SIG-M5 treated with dmso at 0.1 percent for 504 hours (cell line): ENCODE measurements around the gene PDE6A.

ENCODE experiments used
- DNase-seq: peaks from one replicate; lab custom pipeline; 2025; ENCODE audit not compliant: unreplicated experiment; lab: John Stamatoyannopoulos, UW

PDE6A gene

DNA sequence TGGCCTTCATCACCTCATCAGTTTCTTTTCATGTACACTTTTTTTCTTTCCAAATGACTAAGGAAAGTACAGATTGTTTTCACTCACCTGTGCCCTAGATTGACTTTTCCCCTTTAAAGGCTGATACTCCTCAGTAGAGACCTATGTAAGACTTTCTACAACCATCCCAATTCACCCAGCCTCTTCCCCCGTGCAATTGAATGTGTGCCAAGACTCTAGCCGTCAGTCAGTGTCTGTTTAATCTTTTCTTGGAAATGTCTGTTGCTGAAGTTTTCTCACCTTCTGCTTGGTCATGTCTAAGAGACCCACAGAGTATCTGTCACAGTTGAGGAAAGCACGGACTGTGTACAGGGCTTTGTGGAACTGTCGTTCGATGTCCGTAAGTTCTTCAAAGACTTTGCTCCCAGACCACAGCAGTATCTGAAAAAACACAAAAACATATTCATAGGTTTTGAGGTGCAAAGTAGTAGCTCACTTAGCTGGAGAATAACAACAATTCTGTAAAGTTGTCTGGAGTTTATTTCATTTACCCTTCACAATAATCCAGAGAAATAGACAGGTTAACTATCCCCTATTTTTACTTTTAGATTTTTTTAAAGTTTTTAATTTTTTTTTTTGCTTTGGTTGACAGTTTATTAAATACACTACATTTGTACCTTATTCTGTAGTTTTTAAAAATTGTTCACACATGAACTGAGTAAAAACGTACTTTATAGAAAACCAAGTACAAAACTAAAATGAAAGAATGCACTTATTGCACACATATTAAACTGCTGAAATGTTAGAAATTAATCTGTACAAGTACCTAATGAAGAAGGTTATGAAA, 13.6 kb downstream of the PDE6A start:
- no peak for DNase-seq

DNA sequence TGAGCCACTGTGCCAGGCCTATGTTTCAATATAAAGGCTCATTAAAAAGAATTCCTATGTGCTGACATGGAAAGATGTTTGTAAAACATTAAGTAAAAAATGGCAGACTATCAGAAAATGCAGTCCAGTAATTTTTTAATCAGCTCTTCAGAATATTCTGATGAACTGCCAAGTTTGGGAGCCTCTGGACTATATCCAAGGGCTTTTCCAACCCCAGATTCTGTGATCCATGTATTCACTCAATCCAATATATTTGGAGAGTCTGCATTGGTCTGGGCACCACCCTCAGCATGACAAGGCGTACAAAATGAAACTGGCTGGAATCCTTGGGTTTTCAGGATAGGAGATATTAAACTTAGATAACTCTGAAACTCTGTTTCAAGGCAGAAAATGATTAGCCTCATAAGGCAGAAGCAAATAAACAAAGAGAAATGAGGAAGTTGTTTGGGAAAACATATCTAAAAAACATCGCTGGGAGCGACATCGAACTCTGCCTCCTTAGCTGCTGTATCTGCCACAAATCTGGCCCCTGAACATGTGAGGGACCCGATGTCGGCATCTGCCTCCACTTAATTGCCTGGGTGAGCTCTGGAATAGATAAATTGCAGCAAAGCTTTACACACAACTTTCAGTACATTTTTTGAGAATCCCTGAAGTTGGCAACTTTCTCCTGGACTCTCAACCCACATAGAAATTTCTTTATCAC, 14.4 kb downstream of the PDE6A start:
- DNase-seq, result no peak

DNA sequence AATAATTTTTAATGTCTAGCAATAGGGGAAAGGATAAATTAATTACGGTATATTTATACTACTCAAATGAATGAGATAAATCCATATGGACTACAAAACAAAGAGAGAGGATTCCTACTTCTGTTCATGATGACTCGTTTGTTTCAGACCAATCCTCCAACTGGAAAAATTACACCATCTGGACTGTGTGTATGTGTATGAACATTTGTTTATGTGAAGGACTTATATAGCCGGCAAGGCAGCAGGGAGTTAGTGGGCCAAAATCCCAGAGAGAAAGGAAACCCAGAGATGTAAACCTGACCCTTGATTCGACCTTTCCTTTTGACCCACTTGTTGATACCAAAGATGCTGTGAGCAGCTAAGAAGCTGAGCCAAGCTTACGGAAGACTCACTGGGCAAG, 20.1 kb downstream of the PDE6A start:
- DNase-seq, result no peak

DNA sequence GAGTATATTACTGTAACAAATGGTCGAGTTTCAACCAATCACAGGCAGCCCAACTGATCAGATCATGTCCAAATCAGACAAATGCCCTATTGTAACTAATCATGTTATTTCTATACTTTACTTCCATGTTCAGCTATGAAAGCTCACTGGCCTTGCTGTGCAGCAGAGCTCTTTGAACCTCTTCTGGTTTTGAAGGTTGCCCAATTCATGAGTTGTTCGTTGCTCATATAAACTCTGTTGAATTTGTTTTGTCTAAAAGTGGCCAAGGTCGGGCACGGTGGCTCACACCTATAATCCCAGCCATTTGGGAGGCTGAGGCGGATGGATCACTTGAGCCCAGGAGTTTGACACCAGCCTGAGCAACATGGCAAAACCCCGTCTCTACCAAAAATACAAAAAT, 21.6 kb downstream of the PDE6A start:
- no peak for DNase-seq

DNA sequence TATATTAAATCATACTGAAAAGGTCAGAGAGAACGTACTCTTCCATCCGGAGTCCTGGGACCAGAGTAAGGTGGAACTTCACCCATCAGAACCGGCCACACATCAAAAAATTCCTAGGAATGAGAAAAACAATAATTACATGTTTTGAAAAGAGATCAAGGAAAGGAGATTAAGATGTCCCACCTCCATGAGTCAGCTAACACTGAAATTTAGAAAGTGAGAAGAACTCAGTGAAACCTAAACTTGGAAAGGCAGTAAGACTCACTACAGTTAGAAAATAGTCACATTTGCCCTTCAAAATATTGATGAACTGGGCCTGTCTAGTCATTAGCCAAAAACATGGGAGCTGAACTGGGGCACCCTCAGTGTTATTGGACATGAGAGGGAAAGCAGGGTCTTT, 23.0 kb downstream of the PDE6A start:
- no peak for DNase-seq

DNA sequence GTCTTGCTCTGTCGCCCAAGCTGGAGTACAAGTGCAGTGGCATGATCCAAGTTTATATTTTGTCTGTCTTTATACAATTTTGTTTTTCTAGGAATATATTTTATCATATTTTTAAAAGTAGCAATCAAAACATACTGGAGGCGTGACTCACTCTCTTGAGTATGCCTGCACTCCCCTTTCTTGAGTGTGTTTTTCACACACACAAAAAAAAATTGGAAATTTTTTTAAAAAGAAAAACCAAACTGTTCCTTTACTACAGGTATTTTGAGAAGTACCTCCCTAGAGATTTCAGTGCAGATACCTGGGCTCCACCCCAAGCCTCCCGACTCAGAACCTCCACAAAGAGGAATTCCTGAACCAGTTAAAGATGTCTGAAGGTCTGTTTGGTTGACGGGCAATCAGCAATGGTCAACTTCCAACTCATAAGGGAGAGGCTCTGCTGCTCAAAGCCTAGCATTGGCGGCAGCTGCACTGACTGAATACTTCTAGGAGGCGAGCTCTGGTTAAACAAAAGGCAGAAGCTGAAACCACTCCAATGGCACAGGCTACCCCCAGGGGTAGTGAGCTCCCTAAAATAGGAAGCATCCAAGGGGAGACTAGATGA, 27.4 kb downstream of the PDE6A start:
- DNase-seq, result no peak

DNA sequence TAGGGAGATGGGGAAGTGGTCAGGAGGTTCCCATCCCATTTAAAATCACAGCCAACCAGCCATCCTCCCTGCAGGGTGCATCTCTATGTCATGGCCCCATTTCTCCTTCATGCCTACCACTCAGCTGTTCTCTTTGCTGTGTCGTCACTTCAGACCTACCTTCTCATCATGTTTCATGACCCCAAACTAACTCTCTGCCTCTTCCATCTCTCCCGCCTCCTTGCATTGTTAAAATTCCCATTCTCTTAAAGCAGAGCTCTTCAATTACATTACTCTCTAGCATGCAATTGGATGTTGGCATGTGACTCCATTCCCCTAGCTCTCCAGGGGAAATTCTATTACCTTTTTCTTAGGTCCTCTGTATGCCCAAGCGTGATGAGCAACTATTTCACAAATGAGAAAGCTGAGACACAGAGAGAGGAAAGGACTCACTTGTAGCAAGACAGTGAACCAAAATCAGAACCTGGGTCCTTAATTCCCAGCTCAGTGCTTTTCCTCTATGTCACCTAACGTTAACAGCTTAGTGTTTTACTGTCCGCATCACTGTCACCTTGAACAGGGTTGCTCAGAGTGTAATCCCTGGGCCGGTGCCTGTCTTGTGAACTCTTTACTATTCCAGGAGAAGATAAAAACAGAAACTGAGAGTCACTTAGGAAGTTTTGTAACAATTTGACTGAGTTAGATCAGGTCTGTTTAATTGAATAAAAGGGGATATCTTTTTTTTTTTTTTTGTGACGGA, 28.1 kb downstream of the PDE6A start:
- DNase-seq, result no peak

DNA sequence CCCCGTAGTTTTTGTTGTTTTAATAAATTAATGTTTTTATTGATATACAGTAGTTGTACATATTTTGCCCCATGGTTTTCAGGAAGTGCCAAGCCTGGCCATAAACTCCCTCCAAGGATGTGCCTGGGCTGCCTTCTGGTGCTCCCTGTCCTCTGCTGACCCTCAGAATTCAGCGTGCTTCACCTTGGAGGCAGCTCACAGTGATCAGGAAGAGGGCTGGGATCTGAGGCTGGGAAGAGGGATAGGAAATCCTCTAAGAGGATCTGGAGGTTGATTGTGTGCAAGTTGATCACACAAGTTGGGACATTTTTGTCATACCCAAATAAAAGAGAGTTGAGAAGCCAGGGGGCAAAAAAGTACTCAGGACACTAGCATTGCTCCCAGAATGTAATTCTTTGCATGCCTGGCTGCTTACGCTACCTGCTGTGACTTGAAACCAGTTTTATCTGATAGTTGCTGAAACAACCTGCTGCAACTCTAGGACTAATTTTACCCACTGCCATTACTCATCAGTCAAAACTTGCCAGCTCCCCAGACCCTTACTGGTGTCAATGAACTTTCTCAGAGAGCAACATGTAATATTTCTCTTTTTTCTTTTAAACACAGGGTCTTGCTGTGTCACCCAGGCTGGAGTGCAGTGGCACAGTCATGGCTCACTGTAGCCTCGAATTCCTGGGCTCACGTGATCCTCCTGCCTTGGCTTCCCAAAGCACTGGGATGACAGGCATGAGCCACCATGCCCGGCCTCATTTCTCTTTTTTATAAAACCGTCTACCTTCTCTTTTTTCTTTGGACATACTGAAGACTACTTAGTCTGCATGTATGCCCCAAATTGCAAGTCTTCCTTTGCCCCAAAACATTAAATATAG, 29.0 kb downstream of the PDE6A start:
- no peak for DNase-seq

DNA sequence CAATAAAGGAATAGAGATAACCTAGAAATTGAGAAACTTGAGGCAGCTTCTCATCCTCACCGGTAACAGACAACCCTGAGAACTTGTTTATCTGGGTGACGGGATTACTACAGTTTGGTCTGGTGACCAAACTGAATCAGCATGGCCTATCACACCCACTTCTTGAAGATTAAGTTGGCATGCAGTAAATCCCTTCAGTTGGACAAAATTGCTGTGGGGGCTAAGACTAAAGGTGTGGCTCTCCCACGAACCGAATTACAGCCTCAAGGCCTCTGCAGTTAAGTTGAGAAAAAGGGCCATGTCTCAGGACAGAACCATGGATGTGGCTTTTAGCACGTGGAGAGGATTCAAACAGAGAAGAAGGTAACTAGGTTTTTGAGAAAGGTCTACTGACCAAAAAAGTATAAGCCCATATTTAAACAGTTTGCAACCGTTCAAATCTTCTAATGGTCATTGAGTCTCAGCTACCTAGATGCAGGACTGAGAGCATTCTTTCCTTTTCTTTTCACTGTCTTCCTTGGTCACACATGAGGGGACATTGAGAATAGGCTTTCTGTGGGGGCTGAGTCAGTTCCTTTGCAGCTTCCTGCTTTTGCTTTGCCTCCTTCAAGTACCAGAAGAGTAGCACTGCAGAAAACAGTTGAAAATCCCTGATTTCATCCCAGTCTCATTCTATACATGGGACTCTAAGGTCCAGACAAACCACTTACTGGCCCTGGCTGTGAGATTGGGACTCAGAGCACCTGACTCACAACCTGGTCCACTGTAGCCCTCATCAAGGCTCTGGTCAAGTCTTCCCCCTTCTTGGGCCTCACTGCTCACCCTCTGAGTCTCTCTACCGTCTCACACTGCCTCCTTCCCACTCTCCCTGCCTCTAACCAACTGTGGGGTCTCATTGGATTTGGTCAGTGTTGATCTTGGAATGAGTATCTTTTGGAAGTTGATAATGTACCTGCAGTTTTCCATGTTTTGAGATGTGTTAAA, 30.9 kb downstream of the PDE6A start:
- DNase-seq, result no peak

DNA sequence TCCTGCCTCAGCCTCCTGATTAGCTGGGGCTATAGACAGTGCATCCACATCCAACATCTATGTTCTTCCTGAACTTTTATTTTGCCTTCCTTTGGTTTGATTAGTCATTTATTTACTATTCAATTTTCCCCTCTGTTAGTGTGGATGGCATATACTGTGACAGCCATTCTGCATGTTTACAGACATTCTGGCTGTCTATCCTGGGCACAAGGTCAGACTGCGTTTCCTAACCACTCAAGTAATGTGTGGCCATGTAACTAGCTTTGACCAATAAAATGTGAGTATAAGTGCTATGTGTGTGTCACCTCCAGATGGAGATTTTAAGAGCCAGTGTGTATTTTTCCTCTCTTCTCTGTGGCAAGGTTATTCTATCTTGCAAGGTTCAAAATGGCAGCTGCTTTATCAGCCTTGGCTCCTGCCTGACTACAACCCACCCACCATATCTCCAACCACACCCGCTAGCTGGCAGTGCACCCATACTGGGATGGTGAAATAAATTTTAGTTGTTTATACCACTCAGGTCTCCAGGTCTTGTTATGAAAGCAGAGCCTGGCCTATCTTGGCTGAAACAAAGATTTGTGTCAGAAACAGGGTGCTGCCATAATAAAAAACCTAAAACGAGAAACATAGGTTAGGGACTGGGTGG, 32.2 kb downstream of the PDE6A start:
- DNase-seq, result no peak

DNA sequence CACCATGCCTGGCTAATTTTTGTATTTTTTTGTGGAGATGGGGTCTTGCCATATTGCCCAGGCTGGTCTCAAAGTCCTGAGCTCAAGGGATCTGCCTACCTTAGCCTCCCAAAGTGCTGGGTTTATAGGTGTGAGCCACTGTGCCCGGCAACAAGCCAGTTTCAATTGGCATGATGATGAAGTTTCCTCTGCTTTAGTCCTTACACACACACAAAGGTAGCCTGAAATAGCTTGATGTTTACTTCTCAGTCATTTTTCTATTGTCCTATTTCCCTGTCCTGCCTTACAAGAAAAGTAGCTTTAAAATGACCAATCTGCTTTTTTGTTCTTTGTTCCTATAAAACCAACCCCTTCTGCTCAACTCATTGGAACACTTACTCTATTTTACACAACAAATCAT, 33.6 kb downstream of the PDE6A start:
- DNase-seq, result no peak

DNA sequence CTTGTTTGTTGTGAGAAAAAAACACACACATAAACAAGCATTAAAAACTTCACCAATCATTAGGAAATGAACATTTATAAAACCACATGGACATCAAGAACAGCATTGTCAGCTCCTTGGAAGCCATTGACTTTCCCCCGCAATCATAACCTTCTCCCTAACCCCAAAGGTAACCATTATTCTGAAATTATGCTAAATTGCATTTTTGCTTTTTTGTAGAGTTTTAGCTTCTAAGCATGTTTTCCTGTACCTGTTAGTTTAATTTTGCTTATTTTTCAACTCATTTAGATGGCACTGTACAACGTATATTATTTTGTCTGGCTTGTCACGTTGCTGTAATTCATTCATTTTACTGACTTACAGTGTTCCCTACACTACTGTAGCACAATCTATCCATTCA, 36.8 kb downstream of the PDE6A start:
- DNase-seq, result no peak

DNA sequence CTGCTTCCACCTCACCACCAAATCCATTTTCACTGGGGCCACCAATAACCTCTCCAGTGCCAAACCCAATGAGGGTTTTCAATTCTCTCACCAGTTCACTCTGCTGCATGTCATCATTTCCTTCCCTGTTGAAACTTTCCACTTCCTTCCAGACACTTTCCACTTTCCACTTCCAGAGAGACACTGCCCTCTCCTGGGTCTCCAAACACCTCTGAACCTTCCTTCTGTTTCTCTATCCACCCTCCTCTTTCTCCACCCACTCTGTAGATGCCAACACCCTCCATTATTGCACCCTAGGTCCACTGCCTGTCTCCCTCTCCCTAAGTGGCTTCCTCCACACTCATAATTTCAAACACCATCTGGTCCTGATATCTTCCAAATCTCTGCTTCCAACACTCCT, 39.6 kb downstream of the PDE6A start:
- DNase-seq, result peak; percentile 22

DNA sequence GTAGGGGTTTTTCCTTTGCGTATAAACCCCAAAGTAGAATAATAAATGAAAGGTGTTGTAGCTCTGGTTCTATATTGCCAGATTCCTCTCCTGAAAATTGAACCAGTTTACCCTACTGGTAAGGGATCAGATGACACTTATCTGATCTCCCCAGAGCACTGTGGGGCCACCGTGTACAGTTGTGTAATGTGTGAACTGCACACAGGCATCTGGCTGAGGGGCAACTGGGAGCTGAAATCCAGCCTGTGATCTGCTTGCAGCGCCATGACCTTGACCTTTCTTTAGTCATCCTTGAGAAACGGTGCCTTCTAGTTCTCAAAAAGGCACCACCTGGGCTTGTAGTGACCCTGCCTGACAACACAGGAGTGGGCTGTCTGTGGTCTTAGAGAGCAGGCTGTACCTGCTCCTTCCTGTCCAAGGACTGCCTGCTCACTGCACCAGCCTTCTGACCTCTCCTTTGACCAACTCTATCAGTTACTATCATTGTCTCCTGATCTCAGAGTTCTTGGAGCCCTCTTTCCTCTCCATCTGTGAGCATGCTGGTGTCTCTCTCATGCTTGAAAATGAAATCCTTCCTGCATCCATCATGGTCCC, 40.2 kb downstream of the PDE6A start:
- DNase-seq, result no peak

DNA sequence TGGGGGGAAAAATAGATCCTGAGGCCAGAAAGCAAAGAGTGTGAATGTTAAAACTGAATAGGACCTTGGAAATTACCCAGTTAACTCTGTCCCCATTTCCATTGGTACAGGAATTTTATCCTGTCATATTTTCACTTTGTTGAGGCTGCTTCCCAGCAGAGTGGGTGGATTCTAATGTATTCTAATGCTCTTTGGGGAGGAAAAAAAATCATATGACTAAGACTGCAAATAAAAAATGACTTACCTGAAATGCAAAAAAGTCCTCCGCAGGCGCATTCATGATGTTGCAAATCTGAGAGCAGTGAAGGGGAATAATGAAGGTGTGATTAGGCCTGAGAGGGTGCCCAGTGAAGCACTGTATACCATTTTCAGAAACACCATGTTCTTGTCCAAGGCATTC, 41.2 kb downstream of the PDE6A start:
- no peak for DNase-seq

DNA sequence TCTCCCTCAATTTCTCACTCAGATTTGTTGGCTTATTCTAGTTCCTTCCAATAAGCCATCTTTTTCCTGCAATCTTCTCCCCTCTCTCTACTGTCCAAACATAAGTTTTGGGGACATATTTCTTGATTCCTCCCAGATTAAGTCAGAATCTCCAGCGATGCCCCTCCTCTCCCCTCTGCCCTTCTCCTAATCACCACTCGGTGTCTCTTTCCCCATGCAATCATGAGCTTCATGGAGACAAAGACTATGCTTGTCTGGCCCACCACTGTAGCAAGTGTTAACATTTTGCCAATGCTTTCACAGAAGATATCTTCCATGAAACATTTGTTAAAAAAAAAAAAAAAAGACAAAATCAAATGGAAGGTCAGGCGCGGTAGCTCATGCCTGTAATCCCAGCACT, 42.4 kb downstream of the PDE6A start:
- DNase-seq, result no peak

DNA sequence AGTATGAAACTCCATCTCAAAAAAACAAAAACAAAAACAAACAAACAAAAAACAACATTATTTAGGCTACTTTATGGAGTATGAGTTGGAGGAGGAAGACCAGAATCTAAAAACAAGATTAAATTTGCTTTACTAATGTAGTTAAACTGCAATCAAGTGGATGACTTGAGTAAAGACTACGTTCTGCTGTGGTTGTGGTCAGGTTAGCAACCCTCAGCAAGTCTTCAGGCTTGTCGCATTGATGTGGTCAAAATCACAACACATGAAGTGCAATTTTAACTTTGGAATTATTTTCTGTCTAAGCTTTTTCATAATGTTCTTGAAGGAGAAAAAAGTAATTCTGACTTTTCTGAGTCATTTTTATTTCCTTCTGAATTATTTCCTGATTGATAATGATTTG, 43.1 kb downstream of the PDE6A start:
- DNase-seq, result no peak

DNA sequence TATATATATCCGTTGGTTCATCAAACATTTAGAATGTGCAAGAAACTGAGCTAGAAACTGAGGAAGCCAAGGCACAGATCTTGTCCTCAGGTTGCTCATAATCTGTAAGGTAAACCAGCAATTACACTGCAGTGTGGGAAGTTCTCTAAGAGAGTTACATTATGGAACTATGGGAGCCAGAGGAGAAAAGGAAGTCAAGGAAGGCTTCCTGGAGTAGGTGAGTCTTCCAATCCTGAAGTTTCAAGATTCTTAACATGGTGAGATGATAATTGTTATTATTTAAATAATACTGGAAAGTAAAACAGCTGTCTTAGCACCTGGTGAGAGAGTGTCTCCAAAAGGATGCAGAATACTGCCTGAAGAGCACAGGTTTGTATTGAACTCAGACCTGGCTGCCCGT, 44.2 kb downstream of the PDE6A start:
- DNase-seq, result no peak

DNA sequence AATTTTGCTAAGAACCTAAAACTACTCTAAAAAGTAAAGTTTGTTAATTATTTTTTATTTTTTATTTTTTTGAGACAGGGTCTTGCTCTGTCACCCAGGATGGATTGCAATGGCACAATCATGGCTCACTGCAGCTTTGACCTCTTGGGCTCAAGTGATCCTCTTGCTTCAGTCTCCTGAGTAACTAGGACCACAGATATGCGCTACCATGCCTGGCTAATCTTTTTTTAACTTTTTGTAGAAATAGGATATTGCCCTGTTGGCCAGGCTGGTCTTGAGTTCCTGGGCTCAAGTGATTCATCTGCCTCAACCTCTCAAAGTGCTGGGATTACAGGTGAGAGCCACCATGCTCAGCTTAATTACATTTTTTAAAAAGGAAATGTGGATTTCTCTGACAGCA, 45.8 kb downstream of the PDE6A start:
- DNase-seq, result no peak
